ENCODE results near the gene METTL25. TPM values are rescaled to one million over a fixed set of nuclear protein-coding genes. Genes with fewer than 3 reads are reported as not detected.

Gene METTL25, protein sequence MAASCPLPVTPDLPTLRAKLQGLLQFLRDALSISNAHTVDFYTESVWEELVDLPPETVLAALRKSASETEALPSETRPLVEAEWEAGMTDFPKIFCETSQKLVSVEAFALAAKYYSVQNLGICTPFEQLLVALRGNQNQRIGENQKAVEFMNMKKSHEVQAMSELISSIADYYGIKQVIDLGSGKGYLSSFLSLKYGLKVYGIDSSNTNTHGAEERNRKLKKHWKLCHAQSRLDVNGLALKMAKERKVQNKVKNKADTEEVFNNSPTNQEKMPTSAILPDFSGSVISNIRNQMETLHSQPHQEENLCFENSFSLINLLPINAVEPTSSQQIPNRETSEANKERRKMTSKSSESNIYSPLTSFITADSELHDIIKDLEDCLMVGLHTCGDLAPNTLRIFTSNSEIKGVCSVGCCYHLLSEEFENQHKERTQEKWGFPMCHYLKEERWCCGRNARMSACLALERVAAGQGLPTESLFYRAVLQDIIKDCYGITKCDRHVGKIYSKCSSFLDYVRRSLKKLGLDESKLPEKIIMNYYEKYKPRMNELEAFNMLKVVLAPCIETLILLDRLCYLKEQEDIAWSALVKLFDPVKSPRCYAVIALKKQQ
- 7.3 and 8.0 TPM in 2 replicates for total RNA-seq
- long read RNA-seq, transcript METTL25-201 (12 exons, 2,093 nt) = major isoform, 5 of 15 reads
- long read RNA-seq, partial matches to known transcripts = 4 of 15 reads
- long read RNA-seq, other reads (novel, unspliced or antisense) = 6 of 15 reads

DNA sequence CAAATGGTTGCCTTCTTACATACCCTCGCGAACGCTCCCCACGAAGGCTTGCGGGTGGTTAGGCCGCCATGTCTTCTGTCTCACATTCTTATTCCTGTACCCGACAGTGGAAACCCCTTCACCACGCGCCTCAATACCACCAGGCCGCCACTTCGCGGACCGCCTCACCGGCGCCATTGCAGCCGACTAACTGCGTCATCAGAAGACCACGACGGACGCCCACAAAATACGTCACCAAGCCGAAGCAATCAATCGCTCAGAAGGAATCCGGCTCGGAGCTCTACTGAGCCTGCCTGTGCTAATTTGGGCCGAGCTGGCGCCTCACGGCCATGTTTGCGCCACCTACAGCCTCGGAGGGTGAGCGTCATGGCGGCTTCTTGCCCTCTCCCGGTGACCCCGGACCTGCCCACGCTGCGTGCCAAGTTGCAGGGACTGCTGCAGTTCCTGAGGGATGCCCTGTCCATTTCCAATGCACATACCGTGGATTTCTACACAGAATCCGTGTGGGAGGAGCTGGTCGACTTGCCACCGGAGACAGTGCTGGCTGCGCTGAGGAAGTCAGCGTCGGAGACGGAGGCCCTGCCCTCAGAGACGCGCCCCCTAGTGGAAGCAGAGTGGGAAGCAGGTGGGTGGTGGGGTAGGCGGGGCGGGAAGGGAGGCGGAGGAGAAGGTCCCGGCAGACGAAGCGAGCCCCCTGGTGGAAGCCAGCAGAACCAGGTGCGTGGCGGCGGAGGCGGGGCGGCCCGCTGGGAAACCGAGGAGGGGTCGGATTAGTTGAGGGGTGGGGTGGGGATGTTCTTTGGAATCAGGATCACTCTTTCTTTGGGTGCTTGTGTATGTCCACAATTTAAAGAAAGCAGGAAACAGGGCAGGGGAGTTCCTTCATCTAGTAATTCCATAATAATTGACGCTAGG is at the start of gene METTL25, which contains the start of gene CCDC59:
TSS of gene METTL25 (plus strand) at position 330 of the 915 bp plus-strand sequence. CDS start at position 367, 37 bp downstream.
TSS of gene CCDC59 (minus strand) at position 188 of the 915 bp plus-strand sequence. CDS start at position 177, 11 bp downstream.
- Mint-ChIP-seq H3K9me3 (peaks cover 3% of the 10 kb centered on the region), H3K4me1 (peaks cover 18% of the 10 kb centered on the region), H3K27ac (ENCODE audit: unreplicated experiment) (peak within 1 kb of the TSS; percentile 100), H3K27me3 (ENCODE audit: low read depth) (no peaks in the 10 kb centered on the region), H3K4me3 (peak within 1 kb of the TSS; percentile 99), H3K36me3 (ENCODE audit: low read depth) (peaks cover 9% of the 10 kb centered on the region)
- DNase-seq (ENCODE audit: low read depth, low spot score) = peak; percentile 99
- TF ChIP-seq, protein P1, sequence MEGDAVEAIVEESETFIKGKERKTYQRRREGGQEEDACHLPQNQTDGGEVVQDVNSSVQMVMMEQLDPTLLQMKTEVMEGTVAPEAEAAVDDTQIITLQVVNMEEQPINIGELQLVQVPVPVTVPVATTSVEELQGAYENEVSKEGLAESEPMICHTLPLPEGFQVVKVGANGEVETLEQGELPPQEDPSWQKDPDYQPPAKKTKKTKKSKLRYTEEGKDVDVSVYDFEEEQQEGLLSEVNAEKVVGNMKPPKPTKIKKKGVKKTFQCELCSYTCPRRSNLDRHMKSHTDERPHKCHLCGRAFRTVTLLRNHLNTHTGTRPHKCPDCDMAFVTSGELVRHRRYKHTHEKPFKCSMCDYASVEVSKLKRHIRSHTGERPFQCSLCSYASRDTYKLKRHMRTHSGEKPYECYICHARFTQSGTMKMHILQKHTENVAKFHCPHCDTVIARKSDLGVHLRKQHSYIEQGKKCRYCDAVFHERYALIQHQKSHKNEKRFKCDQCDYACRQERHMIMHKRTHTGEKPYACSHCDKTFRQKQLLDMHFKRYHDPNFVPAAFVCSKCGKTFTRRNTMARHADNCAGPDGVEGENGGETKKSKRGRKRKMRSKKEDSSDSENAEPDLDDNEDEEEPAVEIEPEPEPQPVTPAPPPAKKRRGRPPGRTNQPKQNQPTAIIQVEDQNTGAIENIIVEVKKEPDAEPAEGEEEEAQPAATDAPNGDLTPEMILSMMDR (conservative IDR thresholded peaks at IDR 0.05) = peak; percentile 93

DNA sequence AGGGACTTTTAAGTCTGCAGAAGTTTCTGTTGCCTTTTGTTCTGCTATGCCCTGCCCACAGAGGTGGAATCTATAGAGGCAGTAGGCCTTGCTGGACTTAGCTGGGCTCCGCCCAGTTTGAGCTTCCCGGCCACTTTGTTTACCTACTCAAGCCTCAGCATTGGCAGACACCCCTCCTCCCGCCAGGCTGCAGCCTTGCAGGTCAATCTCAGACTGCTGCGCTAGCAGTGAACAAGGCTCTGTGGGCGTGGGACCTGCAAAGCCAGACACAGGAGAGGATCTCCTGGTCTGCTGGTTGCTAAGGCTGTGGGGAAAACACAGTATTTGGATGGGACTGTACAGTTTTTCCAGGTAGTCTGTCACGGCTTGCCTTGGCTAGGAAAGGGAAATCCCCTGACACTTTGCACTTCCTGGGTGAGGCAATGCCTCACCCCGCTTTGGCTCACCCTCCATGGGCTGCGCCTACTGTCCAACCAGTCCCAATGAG is 43.9 kb upstream of the METTL25 start:
- Mint-ChIP-seq H3K27me3 (ENCODE audit: low read depth) (peaks cover 12% of the 10 kb centered on the region), H3K4me3 (no peak overlapping the region), H3K36me3 (ENCODE audit: low read depth) (peaks cover 2% of the 10 kb centered on the region), H3K27ac (ENCODE audit: unreplicated experiment) (no peak overlapping the region), H3K4me1 (peaks cover 5% of the 10 kb centered on the region), H3K9me3 (peaks cover 8% of the 10 kb centered on the region)
- TF ChIP-seq, protein P1 (conservative IDR thresholded peaks at IDR 0.05) = no peak
- peak; percentile 2 for DNase-seq (ENCODE audit: low read depth, low spot score)

DNA sequence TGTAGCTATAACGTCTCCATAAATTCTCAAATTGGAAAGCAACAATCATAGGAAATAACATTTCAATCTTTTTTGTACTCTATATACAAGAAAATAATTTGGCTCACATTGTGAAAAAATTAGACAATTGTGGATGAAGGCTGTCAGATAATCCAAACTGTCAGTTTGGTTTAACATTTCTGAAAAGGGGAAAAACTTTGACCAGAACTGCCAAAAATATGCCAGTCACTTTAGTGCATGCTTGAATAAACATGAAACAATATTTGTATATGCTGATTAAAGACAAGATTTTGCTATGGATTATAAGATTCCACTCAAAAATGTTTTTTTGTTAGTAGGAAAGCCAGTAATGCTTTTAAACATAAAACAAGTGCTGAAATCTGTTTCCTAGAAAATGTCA is 39.1 kb upstream of the METTL25 start:
- no peak overlapping the region for H3K27ac Mint-ChIP-seq (ENCODE audit: unreplicated experiment)
- H3K36me3 Mint-ChIP-seq (ENCODE audit: low read depth) = no peaks in the 10 kb centered on the region
- peaks cover 2% of the 10 kb centered on the region for H3K4me1 Mint-ChIP-seq
- no peak for DNase-seq (ENCODE audit: low read depth, low spot score)
- H3K9me3 Mint-ChIP-seq = no peaks in the 10 kb centered on the region
- TF ChIP-seq, protein P1 (conservative IDR thresholded peaks at IDR 0.05) = no peak
- H3K4me3 Mint-ChIP-seq = no peak overlapping the region
- peaks cover 12% of the 10 kb centered on the region for H3K27me3 Mint-ChIP-seq (ENCODE audit: low read depth)

DNA sequence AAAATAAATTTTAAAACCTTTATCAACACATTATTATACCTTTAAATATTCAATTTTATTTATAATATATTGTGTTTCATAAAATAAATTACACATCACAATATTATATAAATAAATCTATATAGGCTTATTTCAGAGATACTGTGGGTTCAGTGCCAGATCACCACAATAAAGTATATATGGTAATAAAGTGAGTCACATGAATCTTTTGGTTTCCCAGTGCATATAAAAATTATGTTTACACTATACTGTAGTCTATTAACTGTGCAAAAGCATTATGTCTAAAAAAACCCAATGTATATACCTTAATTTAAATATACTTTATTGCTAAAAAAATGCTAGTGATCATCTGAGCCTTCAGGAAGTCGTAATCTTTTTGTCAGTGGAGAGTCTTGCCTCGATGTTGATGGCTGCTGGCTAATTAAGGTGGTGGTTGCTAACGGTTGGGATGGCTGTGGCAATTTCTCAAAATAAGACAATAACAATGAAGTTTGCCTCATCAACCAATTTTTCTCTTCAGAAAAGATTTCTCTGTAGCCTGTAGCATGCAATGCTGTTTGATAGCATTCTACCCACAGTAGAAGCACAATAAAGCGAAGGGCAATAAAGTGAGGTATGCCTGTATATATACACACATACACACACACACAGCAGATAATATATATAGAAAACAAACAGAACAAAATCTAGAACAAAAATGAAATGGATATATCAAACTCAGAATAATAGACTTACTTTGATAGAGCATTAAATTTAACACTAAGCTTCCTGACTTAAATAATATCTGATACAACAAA is 32.6 kb upstream of the METTL25 start:
- DNase-seq (ENCODE audit: low read depth, low spot score) = no peak
- Mint-ChIP-seq H3K27ac (ENCODE audit: unreplicated experiment) (no peak overlapping the region), H3K9me3 (no peaks in the 10 kb centered on the region), H3K27me3 (ENCODE audit: low read depth) (peaks cover 3% of the 10 kb centered on the region), H3K36me3 (ENCODE audit: low read depth) (no peaks in the 10 kb centered on the region), H3K4me3 (no peak overlapping the region), H3K4me1 (peaks cover 14% of the 10 kb centered on the region)
- TF ChIP-seq, protein P1 (conservative IDR thresholded peaks at IDR 0.05) = no peak
